Stimulated activated effector memory CD8-positive, alpha-beta T cell treated with anti-CD3 and anti-CD28 coated beads, Interleukin-12 subunit alpha, Interleukin-12 subunit beta, amount 100 ng/mL, for 72 hours (primary cell): Measurements from ENCODE around the gene CTDSPL.

ENCODE experiments used
- ATAC-seq: fragments of 150-1000 bp; cut with Tn5 transposase; 2 replicates; pipeline ENCODE4 v1.10.0; 2021
- DNase-seq, 2 donors: peaks; one replicate each; pipeline ENCODE4 v3.0.0; 2021 to 2022; ENCODE audit warnings: low spot score in 2 of 2
- H3K27ac Mint-ChIP-seq: one replicate; pipeline ENCODE4 v1.8.0; 2022; ENCODE audit warnings: mild to moderate bottlenecking, mixed read lengths
- H3K36me3 Mint-ChIP-seq: one replicate; pipeline ENCODE4 v1.8.0; 2022; ENCODE audit warnings: mild to moderate bottlenecking, mixed read lengths
- H3K4me1 Mint-ChIP-seq: one replicate; pipeline ENCODE4 v1.8.0; 2022; ENCODE audit warnings: mixed read lengths
- H3K4me3 Mint-ChIP-seq: one replicate; pipeline ENCODE4 v1.8.0; 2022; ENCODE audit warnings: mild to moderate bottlenecking, mixed read lengths
- H3K9me3 Mint-ChIP-seq: one replicate; pipeline ENCODE4 v1.8.0; 2022; ENCODE audit warnings: mixed read lengths

Gene CTDSPL

DNA sequence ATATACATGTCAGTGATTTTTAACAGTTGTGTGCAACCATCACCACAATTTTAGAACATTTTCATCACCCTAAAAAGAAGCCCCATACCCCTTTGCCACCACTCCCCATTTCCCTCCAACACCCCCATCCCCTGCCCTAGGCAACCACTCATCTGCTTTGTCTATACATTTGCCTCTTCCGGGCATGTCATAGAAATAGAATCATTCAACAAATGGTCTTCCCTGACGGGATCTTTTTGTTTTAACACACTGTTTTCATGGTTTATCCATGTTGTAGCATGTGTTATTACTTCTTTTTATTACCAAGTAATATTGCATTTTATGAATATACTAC, 132.9 kb downstream of the CTDSPL start:
- ATAC-seq: peak; percentile 4
- Mint-ChIP-seq H3K4me3 (peak overlapping the region; percentile 94), H3K27ac (peak overlapping the region; percentile 98), H3K9me3 (no peaks in the 10 kb centered on the region), H3K36me3 (peaks cover 21% of the 10 kb centered on the region), H3K4me1 (peaks cover 68% of the 10 kb centered on the region)
- no peak for DNase-seq

DNA sequence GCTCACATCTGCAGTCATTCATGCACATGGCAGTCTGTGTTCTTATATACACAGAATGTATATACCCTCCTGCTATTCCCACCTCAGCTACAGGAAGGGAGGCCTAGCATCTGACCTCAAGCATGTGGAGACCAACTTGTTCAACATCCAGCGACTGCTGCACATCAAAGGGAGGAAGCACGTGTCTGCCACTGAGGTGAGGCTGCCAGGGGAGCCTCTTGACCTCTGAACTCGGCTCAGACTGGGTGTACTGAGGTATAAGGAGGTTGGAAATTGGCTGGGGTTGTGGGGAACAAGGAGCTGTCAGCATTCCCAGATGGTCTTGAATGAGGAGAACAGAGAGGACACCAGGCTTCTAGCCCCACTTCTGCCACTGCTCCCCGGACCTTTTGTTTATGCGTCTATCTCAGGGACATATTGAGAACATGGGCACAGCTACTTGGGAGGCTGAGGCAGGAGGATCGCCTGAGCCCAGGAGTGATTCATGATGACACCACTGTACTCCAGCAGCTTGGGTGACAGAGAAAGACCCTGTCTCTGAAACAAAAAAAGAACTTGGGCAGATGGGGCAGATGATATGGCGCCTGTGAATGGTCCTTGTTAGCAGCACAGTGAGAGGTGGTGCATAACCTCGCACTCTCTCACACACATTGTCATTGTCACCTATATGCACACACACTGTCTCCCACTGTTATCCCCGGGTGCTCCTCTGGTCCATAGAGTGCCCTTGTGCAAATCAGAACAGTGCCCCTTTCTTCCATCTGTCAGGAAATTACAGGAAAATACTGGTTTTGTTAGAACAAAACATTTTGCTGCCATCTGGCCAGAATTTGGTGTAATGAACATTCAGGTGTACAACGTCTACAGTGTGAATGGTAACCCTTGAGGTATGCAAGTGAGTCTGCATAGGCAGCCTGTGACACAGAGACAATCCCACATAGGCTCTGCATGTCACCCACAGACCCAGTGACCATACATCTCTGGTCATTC, 134.3 kb downstream of the CTDSPL start:
- Mint-ChIP-seq H3K36me3 (peaks cover 28% of the 10 kb centered on the region), H3K4me3 (peak overlapping the region; percentile 94), H3K4me1 (peaks cover 71% of the 10 kb centered on the region), H3K27ac (peak overlapping the region; percentile 98), H3K9me3 (no peaks in the 10 kb centered on the region)
- no peak for DNase-seq
- no peak for ATAC-seq

DNA sequence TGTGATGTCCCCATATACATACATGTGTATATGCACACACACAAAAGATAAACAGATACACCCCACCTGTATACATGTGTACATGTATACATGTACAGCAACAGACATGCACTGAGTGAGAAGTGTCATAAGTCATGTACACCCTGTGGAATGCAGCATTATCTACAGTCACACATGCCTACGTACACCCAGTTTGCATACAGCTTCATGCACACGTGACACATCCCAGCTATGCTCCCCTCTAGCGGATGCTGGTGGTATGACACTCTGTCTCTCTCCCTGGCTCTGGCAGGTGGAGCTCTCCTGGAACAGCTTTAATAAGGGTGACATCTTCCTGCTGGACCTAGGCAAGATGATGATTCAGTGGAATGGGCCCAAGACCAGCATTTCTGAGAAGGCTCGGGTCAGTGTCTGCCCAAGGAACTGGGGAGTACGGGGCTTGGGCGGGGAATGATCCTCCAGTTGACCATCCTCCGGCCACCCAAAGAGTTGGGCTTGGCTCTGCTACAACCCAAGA, 135.2 kb downstream of the CTDSPL start:
- Mint-ChIP-seq H3K9me3 (no peaks in the 10 kb centered on the region), H3K4me3 (peak overlapping the region; percentile 34), H3K4me1 (peaks cover 71% of the 10 kb centered on the region), H3K36me3 (peaks cover 28% of the 10 kb centered on the region), H3K27ac (peak overlapping the region; percentile 97)
- ATAC-seq: peak; percentile 69
- peak; percentile 80 to 92 for DNase-seq

DNA sequence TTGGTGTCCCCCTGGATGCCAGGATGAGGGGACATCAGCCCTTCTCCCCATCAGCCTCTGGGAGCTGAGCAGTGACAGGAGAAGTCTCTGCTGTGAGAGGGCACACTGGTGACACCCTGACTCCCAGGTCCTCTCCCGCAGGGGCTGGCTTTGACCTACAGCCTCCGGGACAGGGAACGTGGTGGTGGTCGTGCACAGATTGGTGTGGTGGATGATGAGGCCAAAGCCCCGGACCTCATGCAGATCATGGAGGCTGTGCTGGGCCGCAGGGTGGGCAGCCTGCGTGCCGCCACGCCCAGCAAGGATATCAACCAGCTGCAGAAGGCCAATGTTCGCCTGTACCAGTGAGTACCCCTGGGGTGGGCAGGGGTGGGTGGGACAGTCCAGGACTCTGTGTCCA, 135.7 kb downstream of the CTDSPL start:
- ATAC-seq: no peak
- no peaks in the 10 kb centered on the region for H3K9me3 Mint-ChIP-seq
- peak overlapping the region; percentile 97 for H3K27ac Mint-ChIP-seq
- peak overlapping the region; percentile 34 for H3K4me3 Mint-ChIP-seq
- peaks cover 74% of the 10 kb centered on the region for H3K4me1 Mint-ChIP-seq
- no peak for DNase-seq
- peaks cover 28% of the 10 kb centered on the region for H3K36me3 Mint-ChIP-seq

DNA sequence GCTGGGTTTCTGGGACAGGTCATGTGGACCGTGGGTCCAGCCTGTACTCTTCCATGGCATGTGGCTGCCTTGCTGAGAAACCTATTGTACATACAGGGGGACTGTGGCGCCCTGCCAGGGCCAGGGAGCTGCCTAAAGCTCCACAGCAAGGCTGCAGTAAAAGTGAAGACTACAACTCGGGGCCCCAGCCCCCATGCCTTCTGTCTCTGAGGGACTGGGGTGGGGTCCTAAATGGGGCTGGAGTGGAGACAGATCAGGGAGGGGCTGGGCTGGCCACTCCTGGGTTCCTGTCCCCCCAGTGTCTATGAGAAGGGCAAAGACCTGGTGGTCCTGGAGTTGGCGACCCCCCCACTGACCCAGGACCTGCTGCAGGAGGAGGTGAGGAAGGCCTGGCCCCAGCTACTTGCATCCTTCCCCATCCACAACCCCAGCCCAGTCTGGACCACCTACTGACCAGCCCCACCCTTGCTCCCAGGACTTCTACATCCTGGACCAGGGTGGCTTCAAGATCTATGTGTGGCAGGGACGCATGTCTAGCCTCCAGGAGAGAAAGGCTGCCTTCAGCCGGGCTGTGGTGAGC, 136.2 kb downstream of the CTDSPL start:
- peaks cover 78% of the 10 kb centered on the region for H3K4me1 Mint-ChIP-seq
- ATAC-seq (no peak), DNase-seq (no peak)
- peak overlapping the region; percentile 97 for H3K27ac Mint-ChIP-seq
- H3K9me3 Mint-ChIP-seq: no peaks in the 10 kb centered on the region
- H3K36me3 Mint-ChIP-seq: peaks cover 30% of the 10 kb centered on the region
- H3K4me3 Mint-ChIP-seq: peak overlapping the region; percentile 77

DNA sequence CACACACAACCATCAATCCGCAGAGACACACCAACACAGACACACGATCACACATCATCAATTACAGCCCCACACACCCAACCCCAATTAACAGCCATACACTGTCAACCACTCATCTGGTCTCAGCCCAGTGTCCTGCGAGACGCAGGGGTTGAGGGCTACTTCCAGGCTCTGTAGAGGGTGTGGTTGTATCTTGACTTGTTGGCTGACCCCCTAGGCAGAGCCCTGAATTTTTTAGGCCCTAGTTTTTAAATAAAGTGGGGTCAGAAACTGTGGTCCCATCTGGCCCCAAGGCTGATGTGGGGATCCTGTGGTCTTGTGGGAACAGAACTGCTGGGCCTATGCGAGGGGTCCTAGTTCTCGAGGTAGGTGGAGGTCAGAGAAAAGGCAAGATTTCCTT, 138.2 kb downstream of the CTDSPL start:
- Mint-ChIP-seq H3K36me3 (peaks cover 37% of the 10 kb centered on the region), H3K4me1 (peaks cover 78% of the 10 kb centered on the region), H3K4me3 (peak overlapping the region; percentile 77), H3K9me3 (no peaks in the 10 kb centered on the region), H3K27ac (peak overlapping the region; percentile 97)
- DNase-seq: no peak
- ATAC-seq: no peak

DNA sequence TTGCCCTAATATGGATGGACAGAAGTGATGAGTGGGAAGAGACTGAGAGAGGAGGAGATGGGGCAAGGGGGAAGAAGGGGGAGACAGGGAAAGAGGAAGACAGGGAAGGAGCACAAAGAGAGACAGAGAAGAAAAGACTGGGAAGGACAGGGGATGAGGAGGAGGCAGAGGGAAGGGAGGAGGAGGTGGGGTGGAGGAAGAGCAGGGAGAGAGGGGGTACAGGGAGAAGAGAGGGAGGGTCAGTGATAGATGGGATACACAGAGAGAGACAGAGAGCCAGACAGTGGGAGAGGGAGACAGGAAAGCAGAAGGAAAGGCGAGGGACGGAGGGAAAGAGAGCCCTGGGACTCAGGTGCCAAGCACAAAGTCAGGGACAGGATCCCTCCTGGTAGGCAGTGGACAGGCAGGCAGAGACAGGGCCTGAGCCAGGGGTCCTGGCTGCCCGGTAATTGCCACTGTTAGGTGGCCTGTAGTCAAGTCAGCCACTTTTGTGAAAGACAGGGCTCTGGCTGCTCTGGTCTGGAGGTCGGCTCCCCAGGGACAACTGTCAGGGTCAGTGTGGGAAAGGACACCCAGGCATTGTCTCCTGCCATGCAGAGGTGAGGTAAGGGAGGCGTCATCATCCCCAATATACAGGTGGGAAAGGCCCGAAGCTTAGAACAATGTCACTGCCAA, 138.7 kb downstream of the CTDSPL start:
- Mint-ChIP-seq H3K4me1 (peaks cover 78% of the 10 kb centered on the region), H3K36me3 (peaks cover 42% of the 10 kb centered on the region), H3K9me3 (no peaks in the 10 kb centered on the region), H3K4me3 (no peak overlapping the region), H3K27ac (peak overlapping the region; percentile 97)
- ATAC-seq: no peak
- no peak for DNase-seq

DNA sequence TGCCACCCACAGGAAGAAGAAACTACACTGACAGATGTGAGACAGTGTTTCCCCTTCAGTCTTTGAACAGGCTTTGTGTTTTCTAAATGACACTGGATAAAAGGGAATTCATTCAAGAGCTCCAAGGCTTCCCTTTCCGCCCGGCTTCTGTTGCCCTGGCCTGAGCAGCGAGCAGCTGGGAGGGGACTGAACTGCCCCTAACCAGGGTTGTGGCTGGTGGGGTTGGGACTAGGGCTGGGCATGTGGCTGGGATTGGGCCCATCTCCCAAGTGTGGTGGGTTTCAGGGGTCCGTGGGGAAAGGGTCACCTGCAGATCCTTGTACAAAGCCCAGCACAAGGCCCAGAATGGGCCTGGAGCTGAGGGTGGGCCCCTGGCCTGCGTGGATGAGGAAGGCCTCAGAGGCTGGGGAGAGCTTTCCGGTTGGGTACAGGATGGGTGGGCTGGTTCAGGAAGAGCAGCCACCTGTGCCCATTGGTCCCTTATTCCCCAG, 139.3 kb downstream of the CTDSPL start:
- Mint-ChIP-seq H3K27ac (peak overlapping the region; percentile 85), H3K4me1 (peaks cover 75% of the 10 kb centered on the region)

DNA sequence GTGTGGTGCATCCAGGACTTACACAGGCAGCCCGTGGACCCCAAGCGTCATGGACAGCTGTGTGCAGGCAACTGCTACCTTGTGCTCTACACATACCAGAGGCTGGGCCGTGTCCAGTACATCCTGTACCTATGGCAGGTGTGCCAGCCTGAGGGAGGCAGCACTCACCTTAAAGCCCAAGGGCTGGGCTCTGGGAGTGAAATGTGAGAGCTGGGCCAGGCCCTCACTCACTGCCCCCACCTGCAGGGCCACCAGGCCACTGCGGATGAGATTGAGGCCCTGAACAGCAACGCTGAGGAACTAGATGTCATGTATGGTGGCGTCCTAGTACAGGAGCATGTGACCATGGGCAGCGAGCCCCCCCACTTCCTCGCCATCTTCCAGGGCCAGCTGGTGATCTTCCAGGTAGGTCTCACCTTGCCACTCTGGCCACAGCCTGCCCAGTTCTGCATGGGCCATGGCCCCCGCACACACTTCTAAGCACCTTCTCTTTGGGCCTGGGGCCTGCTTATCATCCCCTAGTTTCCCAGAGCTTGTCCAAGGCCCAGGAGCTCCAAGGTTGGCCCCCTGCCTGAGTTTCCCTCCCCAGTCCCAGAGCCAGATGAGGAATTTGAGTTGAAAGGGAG, 139.9 kb downstream of the CTDSPL start:
- no peaks in the 10 kb centered on the region for H3K9me3 Mint-ChIP-seq
- peaks cover 36% of the 10 kb centered on the region for H3K36me3 Mint-ChIP-seq
- no peak overlapping the region for H3K4me3 Mint-ChIP-seq
- peak overlapping the region; percentile 85 for H3K27ac Mint-ChIP-seq
- peaks cover 69% of the 10 kb centered on the region for H3K4me1 Mint-ChIP-seq
- ATAC-seq (no peak), DNase-seq (no peak)

More for the DNA sequence above, 139.3 kb downstream of the CTDSPL start:
- ATAC-seq (no peak), DNase-seq (no peak)
- Mint-ChIP-seq H3K9me3 (no peaks in the 10 kb centered on the region), H3K36me3 (peaks cover 40% of the 10 kb centered on the region), H3K4me3 (no peak overlapping the region)

DNA sequence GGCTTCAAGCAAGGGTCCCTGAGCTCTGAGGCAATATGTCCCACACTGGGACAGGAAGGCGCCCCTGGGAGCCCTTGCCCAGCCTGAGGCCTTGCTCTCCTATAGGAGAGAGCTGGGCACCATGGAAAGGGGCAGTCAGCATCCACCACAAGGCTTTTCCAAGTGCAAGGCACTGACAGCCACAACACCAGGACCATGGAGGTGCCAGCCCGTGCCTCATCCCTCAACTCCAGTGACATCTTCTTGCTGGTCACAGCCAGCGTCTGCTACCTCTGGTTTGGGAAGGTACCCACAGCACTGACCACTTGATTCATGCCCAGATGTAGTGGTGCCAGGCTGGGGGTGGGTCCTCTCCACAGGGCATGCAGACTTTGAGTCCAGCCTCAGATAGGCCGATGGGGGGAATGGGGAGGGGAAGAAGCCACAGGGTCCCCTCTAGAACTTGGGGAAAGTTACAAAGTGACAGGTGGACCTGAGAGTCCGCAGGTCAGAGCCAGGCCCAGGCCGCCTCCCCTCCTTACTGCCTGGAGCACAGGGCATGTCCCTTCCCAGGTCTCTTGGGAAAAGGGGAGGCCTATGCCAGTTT, 140.7 kb downstream of the CTDSPL start:
- H3K4me3 Mint-ChIP-seq: no peak overlapping the region
- no peak for ATAC-seq
- peaks cover 31% of the 10 kb centered on the region for H3K36me3 Mint-ChIP-seq
- peaks cover 61% of the 10 kb centered on the region for H3K4me1 Mint-ChIP-seq
- peak overlapping the region; percentile 85 for H3K27ac Mint-ChIP-seq
- H3K9me3 Mint-ChIP-seq: no peaks in the 10 kb centered on the region
- DNase-seq: no peak

DNA sequence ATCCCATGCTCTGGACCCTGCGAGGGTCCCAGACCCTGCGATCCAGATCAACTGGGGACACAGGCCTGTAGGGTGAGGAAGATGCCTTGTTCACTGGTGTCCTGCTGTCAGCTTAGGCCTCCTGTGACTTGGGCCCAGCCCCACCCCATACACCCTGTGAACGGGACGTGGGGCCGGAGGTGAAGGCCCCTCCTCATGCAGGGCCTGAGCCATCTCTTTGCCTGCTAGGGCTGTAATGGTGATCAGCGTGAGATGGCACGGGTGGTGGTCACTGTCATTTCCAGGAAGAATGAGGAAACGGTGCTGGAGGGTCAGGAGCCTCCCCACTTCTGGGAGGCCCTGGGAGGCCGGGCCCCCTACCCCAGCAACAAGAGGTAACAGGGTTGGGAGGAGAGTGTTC, 141.3 kb downstream of the CTDSPL start:
- peaks cover 37% of the 10 kb centered on the region for H3K36me3 Mint-ChIP-seq
- H3K4me1 Mint-ChIP-seq: peaks cover 55% of the 10 kb centered on the region
- DNase-seq: no peak
- H3K9me3 Mint-ChIP-seq: no peaks in the 10 kb centered on the region
- no peak overlapping the region for H3K4me3 Mint-ChIP-seq
- no peak for ATAC-seq
- H3K27ac Mint-ChIP-seq: peak overlapping the region; percentile 85

DNA sequence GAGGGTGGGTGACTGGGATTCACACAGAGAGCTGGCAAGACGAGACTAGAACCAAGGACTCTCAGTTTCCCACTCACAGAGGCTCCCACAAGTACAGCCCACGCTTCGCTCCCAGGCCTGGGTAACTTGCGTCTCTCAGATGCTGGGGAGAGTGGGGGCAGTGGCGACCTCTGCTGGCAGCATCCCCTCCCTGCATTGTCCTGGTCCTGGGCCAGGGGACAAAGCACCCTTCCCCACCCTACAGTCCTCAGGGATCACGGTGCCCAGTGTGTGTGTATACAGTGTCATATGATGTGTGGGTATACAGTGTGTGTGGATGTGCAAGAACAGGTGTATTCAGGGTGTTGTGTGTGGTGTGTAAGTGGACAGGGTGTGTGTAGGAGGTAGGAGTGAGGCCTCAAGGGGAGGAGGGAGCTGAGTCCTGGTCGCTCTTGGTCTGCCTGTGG, 141.7 kb downstream of the CTDSPL start:
- Mint-ChIP-seq H3K36me3 (peaks cover 38% of the 10 kb centered on the region), H3K4me3 (no peak overlapping the region), H3K27ac (peak overlapping the region; percentile 88), H3K4me1 (peaks cover 51% of the 10 kb centered on the region), H3K9me3 (no peaks in the 10 kb centered on the region)
- ATAC-seq: peak; percentile 31
- peak; percentile 53 to 75 for DNase-seq

DNA sequence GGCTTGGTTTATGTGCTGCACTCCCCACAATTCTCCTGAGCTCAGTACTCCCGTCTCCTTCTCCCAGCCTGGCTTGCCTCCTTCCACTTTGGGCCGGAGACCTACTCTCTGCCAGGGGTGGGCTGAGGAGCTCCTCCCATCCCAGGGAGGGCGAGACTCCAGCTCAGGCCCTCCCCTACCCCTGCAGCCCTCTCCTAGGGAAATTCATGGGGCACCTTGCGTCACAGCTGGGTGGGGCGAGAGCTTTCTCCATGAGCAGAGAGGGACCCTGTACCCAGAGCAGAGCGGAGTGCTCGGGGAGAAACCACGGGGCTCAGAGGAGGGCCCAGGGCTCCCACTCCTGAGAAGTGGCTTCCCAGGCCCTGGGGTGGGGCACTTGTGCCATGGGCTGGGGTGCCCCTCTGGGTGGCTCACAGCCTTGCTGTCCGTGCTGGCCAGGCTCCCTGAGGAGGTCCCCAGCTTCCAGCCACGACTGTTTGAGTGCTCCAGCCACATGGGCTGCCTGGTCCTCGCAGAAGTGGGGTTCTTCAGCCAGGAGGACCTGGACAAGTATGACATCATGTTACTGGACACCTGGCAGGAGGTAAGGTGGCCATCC, 142.2 kb downstream of the CTDSPL start:
- Mint-ChIP-seq H3K27ac (peak overlapping the region; percentile 88), H3K4me3 (peak overlapping the region; percentile 31), H3K9me3 (no peaks in the 10 kb centered on the region), H3K36me3 (peaks cover 41% of the 10 kb centered on the region), H3K4me1 (peaks cover 46% of the 10 kb centered on the region)
- DNase-seq: no peak
- ATAC-seq: no peak

DNA sequence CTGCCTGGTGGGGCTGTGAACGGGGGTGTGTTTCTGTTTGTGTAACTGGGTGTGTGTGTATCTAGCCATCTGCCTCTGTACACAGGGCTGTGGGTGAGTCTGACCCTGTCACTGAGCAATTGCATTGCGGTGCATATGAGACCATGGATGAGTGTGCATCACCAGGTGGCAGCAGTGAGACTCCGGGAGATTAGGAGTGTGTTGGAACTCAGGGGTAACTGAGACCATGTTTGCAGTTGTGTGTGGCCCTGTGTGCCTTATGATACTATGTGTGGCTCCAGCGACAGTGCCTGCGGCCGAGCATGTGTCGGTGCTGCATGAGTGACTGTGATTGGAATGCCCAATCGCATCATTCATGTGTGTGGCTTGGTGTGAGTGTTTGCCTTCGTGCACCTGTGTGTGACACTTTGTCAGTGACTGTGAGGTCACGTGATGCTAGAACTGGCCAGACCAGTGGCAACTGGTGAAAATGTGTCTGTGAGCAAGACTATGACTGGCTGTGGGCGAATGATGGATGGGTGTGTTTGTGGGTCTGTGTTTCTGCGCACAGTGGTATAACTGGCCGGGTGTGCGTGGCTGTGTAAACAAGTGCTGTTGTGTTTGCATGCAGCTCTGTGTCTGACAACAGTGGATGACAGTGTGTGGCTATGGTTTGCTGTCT, 142.9 kb downstream of the CTDSPL start:
- peaks cover 44% of the 10 kb centered on the region for H3K36me3 Mint-ChIP-seq
- peak overlapping the region; percentile 31 for H3K4me3 Mint-ChIP-seq
- peak overlapping the region; percentile 88 for H3K27ac Mint-ChIP-seq
- H3K9me3 Mint-ChIP-seq: no peaks in the 10 kb centered on the region
- peaks cover 39% of the 10 kb centered on the region for H3K4me1 Mint-ChIP-seq
- DNase-seq (peak in 1 of 2 donors; percentile 41), ATAC-seq (peak; percentile 80)
